ENCODE measurements around the gene REEP3. TPM values are rescaled to one million over a fixed set of nuclear protein-coding genes. Genes with fewer than 3 reads are reported as not detected.

REEP3 gene
- total RNA-seq, 1 experiment from 2014 or later = 23.6 TPM

DNA sequence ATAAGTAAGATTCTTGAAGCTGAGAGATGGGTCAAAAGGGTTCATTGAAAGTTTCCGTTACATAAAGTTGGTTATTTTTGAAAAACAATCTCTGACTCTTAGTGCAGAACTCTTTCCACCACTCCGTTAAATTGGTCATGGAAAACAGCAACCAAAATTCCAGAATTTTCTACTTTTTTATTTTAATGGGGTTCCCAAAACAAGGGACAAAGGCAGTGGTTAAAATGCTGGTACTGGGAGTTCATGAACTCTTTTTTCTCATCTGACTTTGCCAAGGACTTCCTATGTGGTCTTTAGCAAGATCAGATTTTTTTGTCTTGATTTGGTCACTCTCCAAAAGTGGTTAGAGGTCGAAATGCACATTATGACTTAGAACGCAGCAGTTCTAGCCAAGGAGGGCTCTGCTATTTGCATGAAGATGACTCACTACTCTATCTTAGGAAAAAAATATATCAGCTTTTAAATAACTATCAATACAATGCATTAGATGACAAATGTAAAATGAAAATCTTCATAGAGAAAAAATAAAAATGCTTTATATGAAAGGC, 145.7 kb downstream of the REEP3 start:
- in situ Hi-C loops (cut with HindIII; ENCODE audit: low pct_unique_long_range_greater_than_20kb, low sequenced_read_pairs) = no loop called here
- no peak for DNase-seq (ENCODE audit: low read depth, low spot score)

DNA sequence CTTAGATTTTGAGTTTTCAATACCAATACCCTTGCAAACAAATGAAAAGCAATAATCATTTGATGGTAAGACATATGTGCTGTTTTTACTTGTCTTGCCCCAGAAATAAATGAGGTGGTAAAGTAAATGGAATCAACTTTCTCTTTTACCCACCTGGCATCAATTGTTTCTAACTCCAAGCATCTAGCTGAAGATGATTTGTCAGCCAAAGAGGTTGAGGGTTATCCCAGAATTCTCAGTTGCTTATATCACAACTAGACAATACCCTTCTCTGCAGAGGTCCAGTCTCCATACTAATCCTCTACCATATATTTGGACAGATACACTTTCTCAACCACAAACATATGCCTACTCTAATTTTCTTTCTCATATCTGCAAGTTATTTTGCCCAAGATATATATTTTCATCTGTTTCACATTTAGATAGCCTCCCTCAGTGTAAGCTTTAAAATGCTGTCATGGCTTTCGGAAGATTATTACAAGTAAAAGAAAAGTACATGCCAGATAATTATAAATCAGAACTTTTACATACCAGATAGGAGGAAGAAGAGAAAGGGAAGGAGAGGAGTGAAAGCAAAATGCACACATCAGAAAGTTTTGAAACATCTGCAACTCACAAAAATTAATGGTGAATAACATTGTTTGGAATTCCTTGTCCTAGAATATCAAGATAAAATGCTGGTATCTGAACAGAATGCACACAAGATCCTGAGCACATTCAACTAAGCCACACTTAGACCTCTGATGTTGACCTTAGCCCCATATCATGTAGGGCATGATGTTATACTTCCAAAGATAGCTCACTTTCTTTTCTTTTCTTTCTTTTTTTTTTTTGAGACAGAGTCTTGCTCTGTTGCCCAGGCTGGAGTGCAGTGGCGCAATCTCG, 146.6 kb downstream of the REEP3 start:
- in situ Hi-C loops (cut with HindIII; ENCODE audit: low pct_unique_long_range_greater_than_20kb, low sequenced_read_pairs) = no loop called here
- DNase-seq (ENCODE audit: low read depth, low spot score) = no peak

DNA sequence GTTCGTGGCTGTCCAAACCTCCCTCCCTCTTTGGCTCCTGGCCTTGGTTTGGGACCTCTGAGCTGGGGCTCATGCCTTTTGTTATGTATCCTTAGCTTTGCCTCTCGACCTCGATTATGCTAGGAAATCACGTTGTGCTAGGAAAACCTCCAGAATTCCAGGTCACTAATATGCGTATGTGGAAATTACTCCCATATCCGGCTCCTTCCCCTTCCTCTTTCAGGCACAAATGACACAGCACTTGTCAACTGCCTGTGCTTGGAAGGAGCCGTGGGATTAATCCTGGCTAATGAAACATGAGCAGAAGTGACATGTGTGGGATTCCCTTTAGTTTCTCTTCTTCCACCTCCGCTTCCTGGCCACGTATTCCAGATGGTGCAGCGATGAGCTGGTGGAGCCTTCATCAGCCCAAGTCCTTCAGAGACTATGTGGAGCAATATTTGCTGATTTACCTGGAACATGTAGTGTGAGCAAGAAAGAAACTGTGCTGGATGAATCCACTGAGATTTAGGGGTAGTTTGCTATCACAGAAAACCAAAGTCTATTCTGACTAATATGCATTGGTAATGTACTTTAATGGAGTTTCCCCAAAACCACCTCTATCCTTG, 149.2 kb downstream of the REEP3 start:
- DNase-seq (ENCODE audit: low read depth, low spot score) = no peak
- in situ Hi-C loops (cut with HindIII; ENCODE audit: low pct_unique_long_range_greater_than_20kb, low sequenced_read_pairs) = no loop called here

- in situ Hi-C loops (cut with HindIII; ENCODE audit: low pct_unique_long_range_greater_than_20kb, low sequenced_read_pairs) = no loop called here
- no peak for DNase-seq (ENCODE audit: low read depth, low spot score)
These were observed 150.2 kb downstream of the REEP3 start for GRCh38 chr10:63671317-63671937.

- in situ Hi-C loops (cut with HindIII; ENCODE audit: low pct_unique_long_range_greater_than_20kb, low sequenced_read_pairs) = no loop called here
- DNase-seq (ENCODE audit: low read depth, low spot score) = no peak
These were observed 151.3 kb downstream of the REEP3 start for GRCh38 chr10:63672491-63672890.

GRCh38 chr10:63673246-63673645, 152.0 kb downstream of the REEP3 start:
- in situ Hi-C loops (cut with HindIII; ENCODE audit: low pct_unique_long_range_greater_than_20kb, low sequenced_read_pairs) = no loop called here

DNA sequence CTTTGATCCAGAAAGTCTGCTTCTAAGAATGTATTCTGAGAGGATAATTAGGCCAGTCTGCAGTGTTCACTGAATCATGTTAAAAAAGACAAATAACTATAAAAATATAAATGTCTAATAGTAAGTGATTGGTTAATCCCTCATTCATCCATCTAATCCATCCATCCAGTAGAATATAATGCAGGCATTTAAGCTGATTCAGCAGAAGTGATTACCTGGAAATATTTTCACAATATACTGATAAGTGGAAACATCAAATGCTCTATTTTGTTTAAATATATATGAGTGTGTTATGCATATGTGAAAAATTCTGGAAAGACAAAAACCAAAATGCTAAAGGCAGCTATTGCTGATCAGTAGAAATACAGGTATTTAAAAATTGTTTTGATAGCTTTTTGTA, 152.6 kb downstream of the REEP3 start:
- in situ Hi-C loops (cut with HindIII; ENCODE audit: low pct_unique_long_range_greater_than_20kb, low sequenced_read_pairs) = no loop called here
- no peak for DNase-seq (ENCODE audit: low read depth, low spot score)

More at GRCh38 chr10:63673246-63673645, 152.0 kb downstream of the REEP3 start:
- DNase-seq (ENCODE audit: low read depth, low spot score) = no peak

Small RNA genes within 50 kb of the gene (small RNA-seq; reads per million reads assigned to genes)
- gene AC022022.1 = 0 reads per million in 2 experiments

Other genes starting within 250 kb of the REEP3 start
- gene JMJD1C, start 55.4 kb upstream of the REEP3 start, total RNA-seq (2014; rRNA removed; shearing (Covaris generic)) = 30.1 and 30.2 TPM in 2 replicates